ENCODE data around the gene ENTPD8. TPM values are rescaled to one million over a fixed set of nuclear protein-coding genes. Genes with fewer than 3 reads are reported as not detected.

The ENTPD8 gene
- total and polyA plus RNA-seq, 2 donors (not counting 3 experiments of a cell fraction or from before 2014, with no cell fraction given) = 0.44 to 0.51 TPM

- TF ChIP-seq POLR2AphosphoS5 (IDR thresholded peaks at IDR 0.05; ENCODE audit: insufficient read depth, low read depth, low read length) (no peak), GATA2 (IDR thresholded peaks at IDR 0.05; ENCODE audit: insufficient read depth, insufficient read length, low read depth, low read length) (no peak), JUN (IDR thresholded peaks at IDR 0.05; ENCODE audit: borderline replicate concordance, insufficient read depth, insufficient read length, low read depth) (no peak), MYC (IDR thresholded peaks at IDR 0.05; ENCODE audit: low read depth, low read length) (no peak), EZH2 (IDR thresholded peaks at IDR 0.05; ENCODE audit: borderline replicate concordance, low read depth, low read length, severe bottlenecking) (no peak), MAX (IDR thresholded peaks at IDR 0.05; ENCODE audit: insufficient read depth, insufficient read length) (no peak), POLR2A (IDR thresholded peaks at IDR 0.05; ENCODE audit: low read depth, low read length) (no peak), FOS (IDR thresholded peaks at IDR 0.05; ENCODE audit: borderline replicate concordance, insufficient read depth, low read length) (no peak)
- TF ChIP-seq, protein P1, sequence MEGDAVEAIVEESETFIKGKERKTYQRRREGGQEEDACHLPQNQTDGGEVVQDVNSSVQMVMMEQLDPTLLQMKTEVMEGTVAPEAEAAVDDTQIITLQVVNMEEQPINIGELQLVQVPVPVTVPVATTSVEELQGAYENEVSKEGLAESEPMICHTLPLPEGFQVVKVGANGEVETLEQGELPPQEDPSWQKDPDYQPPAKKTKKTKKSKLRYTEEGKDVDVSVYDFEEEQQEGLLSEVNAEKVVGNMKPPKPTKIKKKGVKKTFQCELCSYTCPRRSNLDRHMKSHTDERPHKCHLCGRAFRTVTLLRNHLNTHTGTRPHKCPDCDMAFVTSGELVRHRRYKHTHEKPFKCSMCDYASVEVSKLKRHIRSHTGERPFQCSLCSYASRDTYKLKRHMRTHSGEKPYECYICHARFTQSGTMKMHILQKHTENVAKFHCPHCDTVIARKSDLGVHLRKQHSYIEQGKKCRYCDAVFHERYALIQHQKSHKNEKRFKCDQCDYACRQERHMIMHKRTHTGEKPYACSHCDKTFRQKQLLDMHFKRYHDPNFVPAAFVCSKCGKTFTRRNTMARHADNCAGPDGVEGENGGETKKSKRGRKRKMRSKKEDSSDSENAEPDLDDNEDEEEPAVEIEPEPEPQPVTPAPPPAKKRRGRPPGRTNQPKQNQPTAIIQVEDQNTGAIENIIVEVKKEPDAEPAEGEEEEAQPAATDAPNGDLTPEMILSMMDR (IDR thresholded peaks at IDR 0.05; ENCODE audit: extremely low read depth in 1 of 2, insufficient read depth in 1 of 2, low read depth in 1 of 2, low read length in 2 of 2) = no peak
- CTCF ChIA-PET = interaction anchor here (1.4 kb wide), 1 partner anchor 26 kb away, joined by 3 read pairs; the partner anchor contains the start of gene EXD3
- intact Hi-C loops (cut with micrococcal nuclease) = no loop called here
- Histone ChIP-seq H3K9me3 (replicated peaks; ENCODE audit: control insufficient read depth, insufficient read depth, low read length) (no peaks in the 10 kb centered on the region), H3K4me2 (ENCODE audit: insufficient read depth, low read length) (no peak overlapping the region), H3K27ac (ENCODE audit: insufficient read depth, low read depth, low read length) (no peak overlapping the region), H4K20me1 (replicated peaks; ENCODE audit: control insufficient read depth, extremely low read depth, insufficient read depth, low read length) (no peaks in the 10 kb centered on the region), H3K36me3 (ENCODE audit: control insufficient read depth in 2 of 2, extremely low read depth in 1 of 2, insufficient read depth in 2 of 2, low read length in 2 of 2) (peaks cover 7 to 14% of the 10 kb centered on the region in 2 experiments), H3K4me3 (replicated peaks in 1 of 3; ENCODE audit: insufficient read depth in 1 of 3, low read depth in 1 of 3, low read length in 3 of 3) (no peak overlapping the region), H3K79me2 (ENCODE audit: control insufficient read depth, insufficient read depth, low read length) (no peaks in the 10 kb centered on the region), H3K9me1 (replicated peaks; ENCODE audit: control insufficient read depth, extremely low read depth, insufficient read depth, low read length) (no peaks in the 10 kb centered on the region), H3K9ac (replicated peaks; ENCODE audit: extremely low read depth, insufficient read depth, low read length) (no peak overlapping the region), H3K27me3 (ENCODE audit: control insufficient read depth in 2 of 2, insufficient read depth in 2 of 2, low read length in 2 of 2) (no peaks in the 10 kb centered on the region), H3K4me1 (ENCODE audit: control insufficient read depth, extremely low read depth, insufficient read depth, low read length) (peaks cover 2% of the 10 kb centered on the region), H2AFZ (ENCODE audit: low read depth, low read length) (no peak overlapping the region)
- FAIRE-seq = no peak
- DNase-seq (ENCODE audit: low read depth, low spot score) = no peak
- POLR2A ChIA-PET = no interaction called here
- dilution Hi-C loops (cut with MboI; ENCODE audit: extremely low pct_ligation_motif_present, low sequenced_read_pairs) = no loop called here
- TSS peak; percentile 38 for BruUV-seq (replicated peaks)
Measured at GRCh38 chr9:137449081-137449844, 8.1 kb upstream of the ENTPD8 start.

Measured in endothelial cell of umbilical vein (primary cell).